IMR-90 (cell line): Measurements from ENCODE around the gene RAB19. TPM values are rescaled to one million over a fixed set of nuclear protein-coding genes. Genes with fewer than 3 reads are reported as not detected.

ENCODE experiments used
- ATAC-seq: fragments of 200-7000 bp; cut with Tn5 transposase; 2 replicates; pipeline ENCODE4 v1.9.1; 2020; ENCODE audit warnings: low read depth, mild to moderate bottlenecking, moderate library complexity
- BruUV-seq: library from RNA; stranded (reverse); fragments of 400-500 nt; replicated peaks from 2 replicates; lab custom pipeline; 2021; lab: Mats Ljungman, UMichigan
- CTCF ChIA-PET: fragments of 300-600 bp; formaldehyde crosslinking; extraction: SDS; loops from one replicate; lab custom pipeline; 2021; ENCODE audit warnings: antibody characterized with exemption; lab: Yijun Ruan, JAX
- POLR2A ChIA-PET: fragments of 300-600 bp; sonication (Branson Sonifier 250); formaldehyde crosslinking; loops from one replicate; lab custom pipeline; 2022; ENCODE audit warnings: antibody characterized with exemption; ENCODE audit not compliant: unreplicated experiment; lab: Charles Lee
- DNase-seq: peaks from one replicate; pipeline ENCODE4 v3.0.0; 2013
- H2AFZ ChIP-seq: replicated peaks from 2 replicates; pipeline ENCODE3; 2013; ENCODE audit warnings: low read length, mild to moderate bottlenecking; ENCODE audit not compliant: poor library complexity
- H2AK5ac ChIP-seq: 2 replicates; pipeline ENCODE4 v1.6.1; 2013; ENCODE audit warnings: low read depth, low read length, inconsistent platforms
- H2AK9ac ChIP-seq: replicated peaks from 2 replicates; pipeline ENCODE3; 2013; ENCODE audit warnings: mild to moderate bottlenecking, low read depth, low read length, moderate library complexity; ENCODE audit not compliant: poor library complexity
- H2BK120ac ChIP-seq: 2 replicates; pipeline ENCODE4 v1.6.1; 2013; ENCODE audit warnings: low read depth, low read length, inconsistent platforms
- H2BK15ac ChIP-seq: 3 replicates; pipeline ENCODE4 v1.6.1; 2013; ENCODE audit warnings: low read depth, low read length, inconsistent platforms
- H2BK20ac ChIP-seq: 2 replicates; pipeline ENCODE4 v1.6.1; 2013; ENCODE audit warnings: low read depth, mild to moderate bottlenecking, inconsistent platforms, low read length, moderate library complexity
- H2BK5ac ChIP-seq: 2 replicates; pipeline ENCODE4 v1.6.1; 2013; ENCODE audit warnings: mild to moderate bottlenecking, low read depth, low read length, inconsistent platforms; ENCODE audit not compliant: poor library complexity, severe bottlenecking
- H3K14ac ChIP-seq: replicated peaks from 2 replicates; pipeline ENCODE4 v1.6.1; 2013; ENCODE audit warnings: low read depth, low read length, inconsistent platforms
- H3K18ac ChIP-seq: 2 replicates; pipeline ENCODE4 v1.6.1; 2013; ENCODE audit warnings: low read depth, low read length, control low read depth
- H3K23ac ChIP-seq: 2 replicates; pipeline ENCODE4 v1.6.1; 2013; ENCODE audit warnings: low read depth, low read length, inconsistent platforms
- H3K27ac ChIP-seq: 2 replicates; pipeline ENCODE4 v1.5.1; 2013; ENCODE audit warnings: mild to moderate bottlenecking, control low read depth, low read length; ENCODE audit not compliant: insufficient read depth
- H3K27me3 ChIP-seq: 2 replicates; pipeline ENCODE4 v1.6.1; 2013; ENCODE audit warnings: low read length; ENCODE audit not compliant: control insufficient read depth, insufficient read depth
- H3K36me3 ChIP-seq: 2 replicates; pipeline ENCODE4 v1.6.1; 2013; ENCODE audit warnings: low read length, mixed read lengths; ENCODE audit not compliant: control insufficient read depth, insufficient read depth
- H3K4ac ChIP-seq: 2 replicates; pipeline ENCODE4 v1.6.1; 2013; ENCODE audit warnings: low read depth, low read length, inconsistent platforms
- H3K4me1 ChIP-seq: 2 replicates; pipeline ENCODE4 v1.6.1; 2013; ENCODE audit warnings: low read length, mixed read lengths; ENCODE audit not compliant: control insufficient read depth, insufficient read depth
- H3K4me2 ChIP-seq: 2 replicates; pipeline ENCODE4 v1.6.1; 2013; ENCODE audit warnings: low read depth, mild to moderate bottlenecking, control low read depth, low read length, moderate library complexity
- H3K4me3 ChIP-seq: 2 replicates; pipeline ENCODE4 v1.5.1; 2013; ENCODE audit warnings: low read depth, mild to moderate bottlenecking, control low read depth, low read length, moderate library complexity; ENCODE audit not compliant: insufficient read depth
- H3K56ac ChIP-seq: 2 replicates; pipeline ENCODE4 v1.6.1; 2013; ENCODE audit warnings: low read length, inconsistent platforms; ENCODE audit not compliant: insufficient read depth; ENCODE audit errors: extremely low read depth
- H3K79me1 ChIP-seq, 2 experiments: 2 replicates each; pipeline ENCODE4 v1.6.1; 2013; ENCODE audit warnings: low read length in 2 of 2, inconsistent platforms in 1 of 2, low read depth in 1 of 2
- H3K9ac ChIP-seq: 2 replicates; pipeline ENCODE4 v1.6.1; 2013; ENCODE audit warnings: low read depth, low read length, control low read depth
- H3K9me1 ChIP-seq: 2 replicates; pipeline ENCODE4 v1.6.1; 2013; ENCODE audit warnings: low read length, inconsistent platforms; ENCODE audit not compliant: insufficient read depth
- H3K9me3 ChIP-seq: 2 replicates; pipeline ENCODE4 v1.6.1; 2013; ENCODE audit warnings: low read length; ENCODE audit not compliant: control insufficient read depth, insufficient read depth
- H4K20me1 ChIP-seq: 2 replicates; pipeline ENCODE4 v1.6.1; 2013; ENCODE audit warnings: low read length, inconsistent platforms; ENCODE audit not compliant: insufficient read depth
- H4K5ac ChIP-seq: 2 replicates; pipeline ENCODE4 v1.6.1; 2013; ENCODE audit warnings: mild to moderate bottlenecking, low read depth, low read length, control low read depth
- H4K8ac ChIP-seq, 2 experiments: 2 replicates each; pipeline ENCODE4 v1.6.1; 2013; ENCODE audit warnings: low read depth in 2 of 2, low read length in 2 of 2, control low read depth in 1 of 2, inconsistent platforms in 1 of 2
- H4K91ac ChIP-seq: 2 replicates; pipeline ENCODE4 v1.6.1; 2013; ENCODE audit warnings: low read depth, low read length, inconsistent platforms; ENCODE audit not compliant: insufficient read depth
- BHLHE40 ChIP-seq: fragments of 150-350 bp; IDR thresholded peaks from 2 replicates; pipeline ENCODE4 v1.6.1; 2016; ENCODE audit warnings: mild to moderate bottlenecking, low read depth, low read length
- CEBPB ChIP-seq: IDR thresholded peaks from 2 replicates; pipeline ENCODE4 v1.6.1; 2012; ENCODE audit warnings: low read depth, low read length, improper control_type of control experiment
- FOS ChIP-seq: fragments of 150-350 bp; IDR thresholded peaks from 2 replicates; pipeline ENCODE4 v1.6.1; 2016; ENCODE audit warnings: low read depth, low read length
- POLR2A ChIP-seq: IDR thresholded peaks from 2 replicates; pipeline ENCODE4 v1.6.1; 2012; ENCODE audit warnings: mild to moderate bottlenecking, low read depth, low read length
- WGBS, 2 experiments: methylation state at CpG; one replicate each; pipeline versions ENCODE4 v1.1.5 to v1.1.7; 2013; ENCODE audit warnings: missing lambda C conversion rate in 2 of 2; ENCODE audit not compliant: insufficient read length in 1 of 2; ENCODE audit errors: extremely low coverage in 2 of 2; 5-methylcytosine and 5-hydroxymethylcytosine counted together
- dilution Hi-C: fragments of 300-500 bp; cut with HindIII; formaldehyde crosslinking; loops from one replicate; pipeline ENCODE4 v1.14.3; 2018; ENCODE audit warnings: low sequenced_read_pairs; ENCODE audit not compliant: unreplicated experiment
- in situ Hi-C: fragments of 300-500 bp; cut with MboI; formaldehyde crosslinking; loops from 3 replicates; pipeline ENCODE4 v1.14.3; 2019; ENCODE audit warnings: low sequenced_read_pairs, inconsistent platforms, mixed read lengths
- intact Hi-C: fragments of 100-400 bp; cut with micrococcal nuclease; formaldehyde crosslinking; loops from 2 replicates; pipeline ENCODE4 v1.10.0; 2022
- polyA plus RNA-seq, 3 experiments: library from polyadenylated mRNA; depleted of rRNA; stranded (reverse); fragments of >200 nt; gene quantifications; 2 replicates each; pipeline ENCODE4 v1.2.3, GENCODE V29; 2012; ENCODE audit warnings: low replicate concordance in 1 of 3
- total RNA-seq: library from RNA; depleted of rRNA; stranded (reverse); fragments of >200 nt; gene quantifications from 2 replicates; pipeline ENCODE4 v1.2.3, GENCODE V29; 2012

Gene RAB19
- total and polyA plus RNA-seq, 2 of the 4 experiments (the other 2 are of a cell fraction) = not detected

DNA sequence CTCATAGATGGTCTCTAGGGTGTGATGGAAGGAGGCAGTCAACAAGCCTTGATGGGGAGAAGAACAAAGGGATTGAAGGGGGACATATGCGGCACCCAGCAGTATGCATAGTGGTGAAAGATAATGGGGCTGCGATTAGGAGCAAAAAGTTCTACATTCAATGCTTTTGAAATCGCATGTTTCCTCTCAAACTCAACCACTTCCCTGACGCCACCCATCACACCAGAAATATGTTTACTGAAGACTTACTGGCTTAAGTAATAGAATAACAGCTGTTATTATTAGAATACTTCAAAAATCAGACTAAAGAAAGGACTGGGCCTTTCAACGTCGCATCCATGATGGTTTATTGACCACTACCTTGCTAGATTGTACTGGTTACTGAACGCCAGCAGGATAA is 44.0 kb downstream of the RAB19 start:
- Histone ChIP-seq H3K9me1 (peaks cover 7% of the 10 kb centered on the region; the same call in 1 of the 2 replicates), H3K4ac (no peak overlapping the region), H3K4me3 (no peak overlapping the region), H3K79me1 (no peaks in the 10 kb centered on the region), H2BK120ac (no peak overlapping the region), H3K9me3 (no peaks in the 10 kb centered on the region), H2BK15ac (no peak overlapping the region), H3K23ac (no peak overlapping the region), H3K27me3 (no peaks in the 10 kb centered on the region), H2AK9ac (no peak overlapping the region), H3K18ac (no peak overlapping the region), H4K8ac (no peak overlapping the region), H3K36me3 (0 out of 2 replicates have a peak, but pooled peaks cover 2% of the 10 kb centered on the region), H3K56ac (no peak overlapping the region), H4K5ac (no peak overlapping the region), H2AK5ac (no peak overlapping the region), H3K14ac (no peak overlapping the region), H3K4me2 (no peak overlapping the region), H2BK20ac (no peak overlapping the region), H4K20me1 (no peaks in the 10 kb centered on the region), H2BK5ac (no peak overlapping the region), H4K91ac (no peak overlapping the region), H3K4me1 (no peaks in the 10 kb centered on the region), H3K9ac (no peak overlapping the region), H3K27ac (no peak overlapping the region), H2AFZ (no peak overlapping the region)
- CTCF ChIA-PET = no interaction called here
- ATAC-seq (no peak), DNase-seq (no peak)
- no peak for TF ChIP-seq CEBPB
- no peak for TF ChIP-seq FOS
- no peak for TF ChIP-seq POLR2A
- TF ChIP-seq BHLHE40 = no peak
- POLR2A ChIA-PET = no interaction called here
- 100% methylated on average over 1 of the region's 7 CpGs; no CpG with 5 or more reads in 1 of the 2 experiments for WGBS, 2 experiments
- intact Hi-C loops = no loop called here
- dilution Hi-C loops = no loop called here
- no TSS peak for BruUV-seq
- in situ Hi-C loops = no loop called here
